Stimulated activated CD8-positive, alpha-beta memory T cell treated with anti-CD3 and anti-CD28 coated beads, Interleukin-12 subunit alpha, Interleukin-12 subunit beta, amount 100 ng/mL, for 24 hours (primary cell): Measurements from ENCODE around the gene EIF2A.
"Not testable (repeated sequence)": the region's sequence is repeated elsewhere in the genome, so short reads cannot be mapped to it uniquely, and the experiment has no call there.

ENCODE experiments used
- DNase-seq: peaks from one replicate; pipeline ENCODE4 v3.0.0-alpha.2; 2020; ENCODE audit errors: extremely low read depth

Gene EIF2A

DNA sequence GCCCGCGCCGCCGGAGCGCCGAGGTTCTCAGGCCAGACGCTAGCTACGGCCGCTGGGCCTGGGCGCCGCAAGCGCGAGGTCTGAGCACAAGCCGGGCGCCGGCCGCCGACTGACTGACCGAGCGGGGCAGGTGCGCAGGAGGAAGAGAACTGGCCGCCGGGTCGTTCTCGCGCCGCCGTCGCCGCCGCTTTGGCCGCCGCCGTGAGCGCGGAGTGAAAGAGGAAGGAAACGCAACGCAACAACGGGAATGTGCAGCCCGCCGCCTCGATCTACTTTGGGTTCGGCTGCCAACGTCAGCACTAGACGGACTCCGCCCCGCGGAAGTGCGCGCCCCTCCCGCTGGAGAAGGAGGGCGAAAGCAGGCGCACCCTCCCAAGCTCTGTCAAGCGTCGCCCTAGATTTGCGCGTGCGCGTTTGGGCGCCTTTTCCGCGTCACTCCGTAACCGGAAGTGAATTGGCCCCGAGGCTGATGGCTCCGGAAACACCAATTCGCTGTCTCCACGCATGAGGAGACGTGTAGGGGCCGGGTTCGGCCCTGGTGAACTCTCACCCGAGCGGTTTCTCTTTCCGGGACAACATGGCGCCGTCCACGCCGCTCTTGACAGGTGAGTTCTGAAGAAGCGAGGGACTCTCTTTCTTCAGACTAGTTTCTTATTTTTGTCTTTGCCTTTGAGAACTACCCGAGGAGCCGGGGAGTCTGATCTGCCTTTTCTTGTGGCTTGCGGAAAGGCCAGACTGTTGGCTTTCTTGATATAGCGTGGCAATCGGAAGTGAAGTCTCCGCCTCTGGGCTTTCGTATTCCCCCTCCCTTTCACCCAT, at the start of gene EIF2A, which contains the start of gene SERP1:
EIF2A (plus strand) TSS at position 562 of the 819 bp plus-strand sequence; CDS start at position 578, 16 bp downstream.
SERP1 (minus strand) TSS at position 271 of the 819 bp plus-strand sequence. CDS start 361 bp downstream, outside the sequence.
- DNase-seq = peak; percentile 94

GRCh38 chr3:150497956-150498355, 48.6 kb upstream of the EIF2A start:
- DNase-seq = no peak

DNA sequence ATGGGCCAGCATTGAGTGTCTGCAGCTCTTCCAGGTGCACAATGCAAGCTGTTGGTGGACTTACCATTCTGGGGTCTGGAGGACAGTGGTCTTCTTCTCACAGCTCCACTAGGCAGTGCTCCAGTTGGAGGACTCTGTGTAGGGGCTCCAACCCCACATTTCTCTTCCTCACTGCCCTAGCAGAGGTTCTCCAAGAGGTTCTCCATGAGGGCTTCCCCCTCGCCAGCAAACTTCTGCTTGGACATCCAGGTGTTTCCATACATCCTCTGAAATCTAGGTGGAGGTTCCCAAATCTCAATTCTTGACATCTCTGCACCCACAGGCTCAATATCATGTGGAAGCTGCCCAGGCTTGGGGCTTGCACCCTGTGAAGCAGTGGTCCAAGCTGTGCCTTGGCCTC, 45.6 kb upstream of the EIF2A start:
- not testable (repeated sequence) for DNase-seq

DNA sequence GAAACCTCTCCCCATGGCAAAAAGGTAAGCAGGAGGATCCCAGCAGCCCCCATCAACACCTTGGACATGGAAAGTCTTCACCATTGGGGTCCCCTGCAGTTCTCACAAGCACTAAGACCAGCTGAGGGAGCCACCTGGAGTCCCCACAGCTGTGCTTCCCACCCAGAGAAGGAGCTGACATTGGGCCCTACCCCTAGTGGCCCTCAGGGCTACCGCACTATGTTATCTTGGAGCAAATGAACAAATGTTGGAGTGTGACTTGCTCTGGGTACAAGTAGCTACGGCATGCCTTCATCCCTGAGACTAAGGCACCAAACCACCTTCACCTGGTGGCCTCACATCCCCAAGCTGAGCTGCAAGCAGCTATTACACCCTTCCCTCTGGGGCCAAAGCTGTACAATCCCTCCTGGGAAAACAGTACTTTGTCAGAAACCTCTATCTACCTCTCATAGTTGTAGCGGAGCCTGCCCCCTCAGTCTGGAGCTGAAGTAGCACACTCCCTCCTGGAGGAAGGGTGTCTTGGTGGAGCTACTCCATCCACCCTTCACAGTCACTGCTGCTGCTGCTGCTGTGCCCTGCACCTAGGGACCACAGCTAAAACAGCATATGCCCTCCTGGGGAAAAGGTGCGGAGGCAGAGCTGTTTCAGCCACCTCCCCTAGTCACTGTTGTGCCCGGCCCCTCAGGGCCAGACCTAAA, 43.0 kb upstream of the EIF2A start:
- no peak for DNase-seq

DNA sequence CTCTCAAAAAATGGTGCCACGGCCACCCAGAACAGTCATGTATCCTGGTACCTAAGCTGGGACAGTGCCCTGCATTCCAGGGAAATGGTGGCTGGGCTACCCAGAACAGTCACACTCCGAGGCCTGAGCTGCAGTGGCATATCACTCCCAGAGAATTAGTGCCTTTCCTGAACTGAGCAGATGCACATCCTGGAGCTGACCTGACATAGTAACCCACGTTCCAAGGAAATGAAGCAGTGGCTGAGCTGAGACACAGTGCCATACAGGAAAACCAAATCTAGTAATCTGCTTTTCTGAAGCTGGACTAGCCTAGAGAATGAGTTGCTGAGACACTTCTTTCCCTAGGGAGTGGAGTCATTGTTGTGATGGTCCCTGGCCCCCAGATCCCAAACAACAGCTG, 42.1 kb upstream of the EIF2A start:
- DNase-seq = no peak

GRCh38 chr3:150508401-150508800, 38.2 kb upstream of the EIF2A start:
- DNase-seq = no peak

GRCh38 chr3:150509780-150510179, 36.8 kb upstream of the EIF2A start:
- no peak for DNase-seq

DNA sequence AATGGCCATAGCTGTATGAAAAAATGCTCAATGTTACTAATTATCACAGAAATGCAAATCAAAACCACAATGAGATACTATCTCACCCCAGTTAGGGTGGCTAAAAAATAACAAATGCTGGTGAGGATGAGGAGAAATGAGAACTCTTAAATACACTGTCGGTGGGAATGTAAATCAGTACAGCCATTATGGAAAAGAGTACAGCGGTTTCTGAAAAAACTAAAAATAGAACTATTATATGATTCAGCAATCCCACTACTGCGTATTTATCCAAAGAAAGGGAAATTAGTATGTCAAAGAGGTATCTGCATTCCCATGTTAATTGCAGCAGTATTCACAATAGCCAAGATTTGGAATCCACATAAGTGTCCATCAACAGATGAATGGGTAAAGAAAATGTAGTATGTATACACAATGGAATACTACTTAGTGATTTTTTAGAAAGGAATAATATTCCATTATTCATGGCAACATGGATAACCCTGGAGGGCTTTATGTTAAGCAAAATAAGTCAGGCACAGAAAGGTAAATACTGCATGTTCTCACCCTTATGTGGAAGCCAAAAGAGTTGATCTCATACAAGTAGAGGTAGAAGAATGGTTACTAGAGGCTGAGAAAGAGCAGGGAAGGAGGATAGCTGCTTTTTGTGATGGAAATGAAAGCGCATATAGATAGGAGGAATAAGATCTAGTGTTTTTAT, 35.3 kb upstream of the EIF2A start:
- DNase-seq = no peak

DNA sequence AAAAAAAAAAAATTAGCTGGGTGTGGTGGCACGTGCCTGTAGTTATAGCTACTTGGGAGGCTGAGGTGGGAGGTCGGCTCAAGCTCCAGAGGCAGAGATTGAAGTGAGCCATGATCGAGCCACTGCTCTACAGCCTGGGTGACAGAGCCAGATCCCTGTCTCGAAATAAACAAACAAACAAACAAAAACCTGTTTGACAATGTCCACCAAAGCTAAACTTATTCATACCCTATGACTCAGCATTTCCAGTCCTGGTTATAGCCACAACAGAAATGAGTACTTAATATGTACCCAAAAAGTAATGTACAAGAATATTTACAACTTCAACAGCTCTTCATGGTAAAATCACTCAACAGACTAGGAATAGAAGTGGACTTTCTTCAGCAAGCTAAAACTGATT, 31.4 kb upstream of the EIF2A start:
- DNase-seq = no peak

GRCh38 chr3:150519026-150519425, 27.6 kb upstream of the EIF2A start:
- DNase-seq = no peak

- DNase-seq = no peak
Measured at GRCh38 chr3:150520408-150520807, 26.2 kb upstream of the EIF2A start.

DNA sequence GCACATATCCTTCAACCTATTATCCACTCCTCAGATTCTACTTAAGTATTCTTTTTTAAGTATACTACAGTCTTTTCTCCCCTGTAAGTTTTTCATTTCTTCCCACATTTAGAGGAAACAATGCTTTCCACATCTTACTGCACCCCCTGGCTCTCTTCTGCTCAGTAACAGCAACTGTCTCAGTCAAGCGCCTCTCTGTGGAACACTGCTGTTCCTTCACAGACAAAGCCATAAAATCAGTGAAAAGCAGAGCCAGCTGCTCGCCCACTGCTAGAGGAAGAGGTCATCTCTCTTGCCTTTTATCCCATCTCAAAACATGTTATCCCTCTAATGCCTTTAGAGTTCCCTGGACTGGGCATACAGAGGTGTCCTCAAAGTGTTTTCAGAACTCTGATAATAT, 25.1 kb upstream of the EIF2A start:
- no peak for DNase-seq

GRCh38 chr3:150523538-150523937, 23.0 kb upstream of the EIF2A start:
- DNase-seq = no peak

GRCh38 chr3:150527464-150528255, 18.9 kb upstream of the EIF2A start:
- no peak for DNase-seq

DNA sequence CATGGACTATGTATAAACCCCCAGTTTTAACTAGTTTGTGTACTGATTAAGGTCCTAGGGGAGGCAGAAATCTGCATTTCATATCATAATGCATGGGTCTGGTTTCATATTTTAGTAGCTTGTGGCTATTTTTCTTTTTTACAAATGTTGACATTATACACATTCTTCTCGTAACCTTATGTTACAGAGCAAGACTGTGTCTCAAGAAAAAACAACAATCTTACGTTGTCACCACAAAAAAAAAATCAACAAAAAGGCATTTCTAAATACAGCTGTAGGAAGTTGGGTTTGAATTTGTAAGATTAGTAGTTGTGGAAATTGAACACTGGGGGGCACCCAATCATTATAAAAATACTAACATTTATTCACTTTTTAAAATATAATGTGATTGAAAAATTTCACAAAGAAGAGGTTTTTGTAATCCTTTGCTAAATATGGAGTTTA, 18.2 kb upstream of the EIF2A start:
- DNase-seq = no peak

- DNase-seq = no peak
Measured at GRCh38 chr3:150531775-150532174, 14.8 kb upstream of the EIF2A start.

DNA sequence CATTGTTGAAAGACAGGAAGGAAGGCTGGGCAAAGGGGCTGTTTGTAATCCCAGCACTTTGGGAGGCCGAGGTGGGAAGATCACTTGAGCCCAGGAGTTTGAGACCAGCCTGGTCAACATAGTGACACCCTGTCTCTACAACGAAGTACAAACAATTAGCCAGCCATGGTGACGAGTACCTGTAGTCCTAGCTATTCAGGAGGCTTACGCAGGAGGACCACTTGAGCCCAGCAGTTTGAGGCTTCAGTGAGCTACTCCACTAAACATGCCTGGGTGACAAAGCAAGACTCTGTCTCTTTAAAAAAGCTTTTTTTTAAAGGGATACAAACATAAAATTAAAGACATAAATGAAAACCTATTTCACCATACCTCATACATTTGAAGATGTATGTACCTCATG, 11.4 kb upstream of the EIF2A start:
- DNase-seq = no peak

- no peak for DNase-seq
Measured at GRCh38 chr3:150538324-150539208, 8.0 kb upstream of the EIF2A start.

DNA sequence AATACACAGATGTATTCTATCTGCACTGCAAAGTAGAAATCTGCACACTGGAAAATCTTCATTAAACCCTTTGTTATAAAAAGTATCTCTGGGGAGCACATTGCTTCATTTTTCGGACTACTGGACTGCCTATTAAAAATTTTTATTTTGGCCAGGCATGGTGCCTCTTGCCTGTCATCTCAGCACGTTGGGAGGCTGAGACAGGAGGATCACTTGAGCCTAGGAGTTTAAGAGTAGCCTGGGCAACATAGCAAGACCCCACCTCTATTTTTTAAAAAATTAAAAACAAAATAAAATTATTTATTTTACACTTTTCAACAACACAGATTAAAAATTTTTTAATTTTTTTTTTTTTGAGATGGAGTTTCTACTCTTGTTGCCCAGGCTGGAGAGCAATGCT, 6.3 kb upstream of the EIF2A start:
- DNase-seq = no peak

DNA sequence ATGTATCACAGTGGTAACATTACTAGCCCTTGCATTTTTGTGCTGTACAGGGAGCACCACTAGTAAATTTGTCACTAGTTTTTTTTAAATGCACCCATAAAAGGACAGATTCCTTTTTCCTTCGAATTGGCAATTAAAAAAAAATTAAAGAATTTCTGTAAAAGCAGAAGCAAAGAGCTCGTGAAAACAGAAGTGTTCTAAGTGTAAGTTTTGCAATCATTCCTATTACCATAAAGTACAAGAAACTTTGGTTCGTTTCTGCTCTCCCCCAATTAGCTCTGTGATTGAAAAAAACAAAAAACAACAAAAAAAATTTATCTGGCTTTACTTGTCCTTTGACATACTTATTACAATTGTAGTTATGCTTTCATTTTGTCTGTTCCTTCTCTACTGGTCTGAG, 5.6 kb upstream of the EIF2A start:
- no peak for DNase-seq

GRCh38 chr3:150543128-150543527, 3.5 kb upstream of the EIF2A start:
- no peak for DNase-seq
